B cell (primary cell): ENCODE measurements around the gene TSFM.

Experiments
- EZH2 ChIP-seq: IDR thresholded peaks from 2 replicates; pipeline ENCODE4 v1.6.1; 2012; ENCODE audit warnings: borderline replicate concordance, low read depth, mild to moderate bottlenecking, moderate library complexity, low read length; ENCODE audit not compliant: insufficient read depth, poor library complexity, severe bottlenecking
- TF ChIP-seq, protein P1 (sequence below): fragments of 200-600 bp; IDR thresholded peaks from one replicate; pipeline ENCODE4 v1.8.0; 2022; ENCODE audit warnings: antibody characterized with exemption, mild to moderate bottlenecking

DNA sequence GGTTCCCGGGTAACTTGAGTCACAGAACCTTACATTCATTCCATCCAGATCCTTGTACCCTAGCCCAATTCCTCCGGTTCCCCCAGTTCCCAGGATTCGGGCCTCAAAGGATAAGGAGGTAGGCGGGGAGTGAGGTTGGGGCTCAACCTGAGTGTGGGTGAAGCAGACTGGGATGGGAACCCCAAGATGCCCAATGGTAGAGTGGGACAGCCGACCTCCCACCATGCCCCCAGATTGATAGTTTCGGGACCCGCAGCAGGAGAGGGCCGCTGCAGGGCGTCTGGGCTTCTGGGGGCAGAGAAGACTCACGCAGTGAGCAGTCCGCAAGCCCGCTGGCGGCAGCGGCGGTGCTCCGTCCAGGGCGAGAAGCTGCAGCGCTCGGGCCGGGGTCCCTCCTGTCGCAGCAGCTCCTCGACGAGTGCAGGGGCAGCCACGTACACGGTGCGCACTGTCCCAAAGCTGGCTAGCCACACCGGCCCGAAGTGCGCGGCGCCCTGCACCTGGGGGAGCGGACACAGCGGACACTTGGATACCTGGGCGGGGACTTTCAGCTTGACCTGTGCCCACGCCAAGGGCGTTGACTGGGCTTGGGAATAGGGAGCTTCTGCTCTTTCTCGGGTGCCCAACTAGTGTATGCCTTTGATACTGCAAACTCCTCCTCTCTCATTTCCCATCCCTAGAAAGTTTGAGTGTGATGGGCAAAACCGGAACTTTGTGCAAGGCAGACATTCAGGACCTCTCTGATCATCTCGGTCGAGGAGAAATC lies 16.7 kb upstream of the TSFM start:
- TF ChIP-seq, protein P1, sequence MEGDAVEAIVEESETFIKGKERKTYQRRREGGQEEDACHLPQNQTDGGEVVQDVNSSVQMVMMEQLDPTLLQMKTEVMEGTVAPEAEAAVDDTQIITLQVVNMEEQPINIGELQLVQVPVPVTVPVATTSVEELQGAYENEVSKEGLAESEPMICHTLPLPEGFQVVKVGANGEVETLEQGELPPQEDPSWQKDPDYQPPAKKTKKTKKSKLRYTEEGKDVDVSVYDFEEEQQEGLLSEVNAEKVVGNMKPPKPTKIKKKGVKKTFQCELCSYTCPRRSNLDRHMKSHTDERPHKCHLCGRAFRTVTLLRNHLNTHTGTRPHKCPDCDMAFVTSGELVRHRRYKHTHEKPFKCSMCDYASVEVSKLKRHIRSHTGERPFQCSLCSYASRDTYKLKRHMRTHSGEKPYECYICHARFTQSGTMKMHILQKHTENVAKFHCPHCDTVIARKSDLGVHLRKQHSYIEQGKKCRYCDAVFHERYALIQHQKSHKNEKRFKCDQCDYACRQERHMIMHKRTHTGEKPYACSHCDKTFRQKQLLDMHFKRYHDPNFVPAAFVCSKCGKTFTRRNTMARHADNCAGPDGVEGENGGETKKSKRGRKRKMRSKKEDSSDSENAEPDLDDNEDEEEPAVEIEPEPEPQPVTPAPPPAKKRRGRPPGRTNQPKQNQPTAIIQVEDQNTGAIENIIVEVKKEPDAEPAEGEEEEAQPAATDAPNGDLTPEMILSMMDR, result no peak
- TF ChIP-seq EZH2, result no peak
